ENCODE measurements around the gene ZNF681.
"Not testable (repeated sequence)": the region's sequence is repeated elsewhere in the genome, so short reads cannot be mapped to it uniquely, and the experiment has no call there.

ZNF681 gene

DNA sequence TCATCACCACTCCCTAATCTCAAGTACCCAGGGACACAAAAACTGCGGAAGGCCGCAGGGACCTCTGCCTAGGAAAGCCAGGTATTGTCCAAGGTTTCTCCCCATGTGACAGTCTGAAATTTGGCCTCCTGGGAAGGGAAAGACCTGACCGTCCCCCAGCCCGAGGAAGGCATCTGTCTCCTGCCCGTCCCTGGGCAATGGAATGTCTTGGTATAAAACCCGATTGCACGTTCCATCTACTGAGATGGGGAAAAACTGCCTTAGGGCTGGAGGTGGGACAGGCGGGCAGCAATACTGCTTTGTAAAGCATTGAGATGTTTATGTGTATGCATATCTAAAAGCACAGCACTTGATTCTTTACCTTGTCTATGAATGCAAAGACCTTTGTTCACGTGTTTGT is 65.8 kb downstream of the ZNF681 start:
- not testable (repeated sequence) for DNase-seq (ENCODE audit: low read depth)
